ENCODE results near the gene KDM4B. TPM values are rescaled to one million over a fixed set of nuclear protein-coding genes. Genes with fewer than 3 reads are reported as not detected.

KDM4B gene
- polyA plus RNA-seq, 3 donors, result 20.1 to 31.7 (median 26.5) TPM

DNA sequence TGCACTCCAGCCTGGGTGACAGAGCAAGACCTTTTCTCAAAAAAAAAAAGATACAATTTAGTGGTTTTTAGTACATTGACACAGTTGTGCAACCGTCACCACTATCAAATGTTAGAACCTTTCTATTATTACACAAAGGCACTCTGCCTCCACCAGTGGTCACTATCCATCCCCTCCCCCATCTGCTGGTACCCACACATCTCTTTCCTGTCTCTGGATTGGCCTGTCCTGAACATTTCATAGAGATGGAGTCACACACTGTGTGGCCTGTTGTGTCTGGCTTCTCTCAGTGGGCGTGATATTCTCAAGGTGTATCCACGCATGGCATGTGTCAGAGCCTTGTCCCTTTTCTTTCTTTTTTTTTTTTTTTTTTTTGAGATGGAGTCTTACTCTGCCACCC lies 11.2 kb downstream of the KDM4B start:
- no peak for DNase-seq (ENCODE audit: extremely low read depth in 1 of 11, low read depth in 9 of 11, low spot score in 4 of 11)

DNA sequence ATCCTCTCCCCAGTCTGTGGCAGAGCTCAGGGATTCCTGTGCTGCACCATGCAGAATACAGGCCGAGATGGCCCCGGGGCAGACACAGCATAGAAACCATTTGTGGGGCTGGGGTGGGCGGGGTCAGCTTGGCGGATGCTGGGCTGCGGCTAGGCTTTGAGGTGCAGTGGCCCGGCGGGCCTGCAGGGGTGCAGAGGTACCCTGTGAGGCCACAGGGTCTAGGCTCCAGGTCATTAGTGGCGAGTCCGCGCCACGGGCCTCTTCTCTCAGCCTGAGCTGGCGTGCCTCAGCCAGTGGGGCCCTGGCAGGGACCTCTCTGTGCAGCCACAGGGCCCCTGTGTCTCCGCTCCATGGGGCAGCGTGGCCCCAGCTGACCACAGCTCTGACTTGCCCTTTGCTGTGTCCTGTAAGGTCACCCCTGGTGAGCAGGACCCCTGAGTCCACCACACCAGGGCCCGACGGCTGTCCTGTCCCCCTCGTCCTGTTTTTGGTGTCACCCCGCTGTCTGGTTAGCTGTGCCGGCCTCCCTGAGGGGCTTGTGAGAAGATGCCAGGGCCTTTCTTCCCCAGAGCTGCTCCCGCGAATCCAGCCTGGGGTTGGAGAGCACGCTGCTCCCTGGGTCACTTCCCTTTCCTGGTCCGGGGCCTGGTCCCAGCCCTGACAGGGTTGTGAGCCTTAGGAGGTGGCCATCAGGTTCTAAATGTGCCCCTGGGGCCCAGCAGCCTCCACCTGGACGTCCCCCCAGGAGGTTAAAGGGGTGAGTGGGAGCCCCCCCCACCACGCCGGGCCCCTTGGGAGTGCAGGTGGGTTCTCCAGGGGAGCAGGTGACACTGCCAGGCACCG lies 12.1 kb downstream of the KDM4B start:
- no peak for DNase-seq (ENCODE audit: extremely low read depth in 1 of 11, low read depth in 9 of 11, low spot score in 4 of 11)

DNA sequence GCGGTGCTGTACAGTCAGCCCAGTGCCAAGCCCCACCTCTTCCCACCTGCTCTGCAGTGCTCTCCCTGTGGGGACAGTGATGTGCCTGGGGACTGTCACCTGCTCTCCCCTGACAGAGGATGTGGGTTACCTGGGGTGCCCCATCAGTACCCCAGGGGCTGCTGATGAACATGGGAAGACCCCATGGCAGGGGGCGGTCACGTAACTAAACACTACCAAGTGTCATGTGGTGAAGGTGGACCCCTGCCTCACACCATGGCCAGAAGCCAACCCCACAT lies 12.7 kb downstream of the KDM4B start:
- no peak for DNase-seq (ENCODE audit: extremely low read depth in 1 of 11, low read depth in 9 of 11, low spot score in 4 of 11)

DNA sequence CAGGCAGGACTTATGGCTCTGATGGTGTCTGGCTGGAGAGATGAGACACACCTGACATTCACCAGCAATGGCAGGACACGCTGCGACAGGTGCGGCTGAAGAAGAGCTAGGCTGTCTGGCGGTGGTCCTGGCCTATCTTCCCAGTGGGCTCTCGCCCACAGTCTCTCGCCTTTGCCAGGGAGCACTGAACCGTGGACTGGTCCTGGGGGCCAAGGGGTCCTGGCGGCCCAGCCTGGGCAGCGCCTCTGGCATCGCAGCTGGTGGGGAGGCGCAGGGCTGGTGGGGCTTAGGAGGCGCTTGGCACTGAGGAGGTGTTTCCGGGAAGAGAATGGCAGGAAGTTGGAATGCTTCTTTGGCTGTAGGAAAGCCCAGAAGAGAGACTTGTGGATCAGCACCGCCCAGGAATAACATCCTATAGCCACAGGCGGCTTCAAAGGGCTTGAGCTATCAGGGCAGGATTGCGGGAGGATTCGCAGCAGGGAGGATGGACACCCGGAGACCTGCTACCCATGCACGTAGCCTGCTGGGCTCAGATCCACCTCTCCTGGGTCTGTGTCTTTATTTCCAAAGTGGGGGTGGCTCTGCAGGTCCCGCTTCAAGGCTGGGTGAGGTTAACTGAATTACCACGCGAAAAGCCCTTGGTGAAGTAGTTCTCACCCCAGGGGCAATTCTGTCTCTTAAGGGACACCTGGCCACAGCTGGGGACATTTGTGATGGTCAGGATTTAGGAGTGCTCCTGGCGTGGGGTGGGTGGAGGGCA lies 14.6 kb downstream of the KDM4B start:
- DNase-seq (ENCODE audit: extremely low read depth in 1 of 11, low read depth in 9 of 11, low spot score in 4 of 11), result no peak

DNA sequence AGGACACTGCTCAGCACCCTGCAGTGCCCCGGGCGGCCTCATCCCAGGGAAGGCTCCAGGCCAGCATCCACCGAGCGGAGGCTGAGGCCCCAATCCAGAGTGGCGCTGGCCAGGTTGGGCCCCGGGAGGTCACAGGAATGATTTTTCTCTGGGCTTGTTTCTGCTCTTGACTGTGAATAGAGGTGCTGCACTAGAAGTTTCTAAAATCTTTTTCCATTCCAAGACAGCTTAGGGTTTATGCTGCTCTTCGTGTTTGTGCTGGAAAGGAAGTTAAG lies 15.1 kb downstream of the KDM4B start:
- no peak for DNase-seq (ENCODE audit: extremely low read depth in 1 of 11, low read depth in 9 of 11, low spot score in 4 of 11)

DNA sequence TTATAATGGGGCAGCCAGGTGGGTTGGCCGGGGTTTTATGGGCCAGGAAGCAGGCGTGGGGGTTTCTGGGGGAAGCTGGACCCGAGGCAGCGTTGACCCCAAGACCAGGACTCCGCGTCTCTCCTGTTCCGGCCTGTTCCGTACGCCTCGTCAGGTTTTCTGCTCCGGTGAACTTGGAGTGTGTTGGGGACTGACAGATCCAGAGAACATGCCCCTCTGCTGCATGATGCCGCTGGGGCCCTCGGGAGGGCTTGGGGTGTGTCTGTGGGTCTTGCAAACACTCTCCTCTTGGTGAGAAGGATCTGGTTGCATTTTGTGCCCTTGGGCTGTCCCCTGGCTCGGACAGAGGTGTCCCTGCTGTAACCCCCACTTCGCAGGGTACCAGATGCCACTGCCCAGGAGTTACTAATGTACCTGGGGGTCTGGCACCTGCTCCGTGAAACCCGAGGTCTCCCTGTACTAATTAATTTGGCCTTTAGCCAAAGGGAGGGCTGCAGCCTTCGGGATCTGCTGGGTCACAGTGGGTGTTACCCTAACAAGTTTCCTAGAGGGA lies 15.6 kb downstream of the KDM4B start:
- peak in 1 of 11 donors; percentile 57 for DNase-seq (ENCODE audit: extremely low read depth in 1 of 11, low read depth in 9 of 11, low spot score in 4 of 11)

DNA sequence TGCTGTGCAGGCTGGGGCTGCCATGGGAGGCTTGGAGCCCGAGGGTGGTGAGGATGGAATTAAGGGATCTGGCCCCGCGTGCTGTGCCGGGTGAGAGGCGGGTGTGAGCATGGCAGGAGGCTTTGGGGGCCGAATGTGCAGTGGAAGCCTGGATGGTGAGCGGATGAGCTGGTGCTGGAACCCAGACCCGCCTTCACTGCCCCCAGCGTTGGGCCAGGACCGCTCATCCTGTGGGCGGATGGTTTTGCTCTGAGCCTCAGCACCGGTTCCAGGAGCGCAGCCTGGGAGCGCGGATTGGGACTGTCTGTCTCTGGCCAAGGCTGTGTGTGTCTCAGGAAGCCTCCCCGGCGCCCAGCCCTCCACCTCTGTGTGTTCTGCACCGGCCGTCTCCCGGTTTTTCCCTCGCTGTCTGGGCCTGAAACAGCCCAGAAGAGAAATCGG lies 16.7 kb downstream of the KDM4B start:
- DNase-seq (ENCODE audit: extremely low read depth in 1 of 11, low read depth in 9 of 11, low spot score in 4 of 11), result no peak

DNA sequence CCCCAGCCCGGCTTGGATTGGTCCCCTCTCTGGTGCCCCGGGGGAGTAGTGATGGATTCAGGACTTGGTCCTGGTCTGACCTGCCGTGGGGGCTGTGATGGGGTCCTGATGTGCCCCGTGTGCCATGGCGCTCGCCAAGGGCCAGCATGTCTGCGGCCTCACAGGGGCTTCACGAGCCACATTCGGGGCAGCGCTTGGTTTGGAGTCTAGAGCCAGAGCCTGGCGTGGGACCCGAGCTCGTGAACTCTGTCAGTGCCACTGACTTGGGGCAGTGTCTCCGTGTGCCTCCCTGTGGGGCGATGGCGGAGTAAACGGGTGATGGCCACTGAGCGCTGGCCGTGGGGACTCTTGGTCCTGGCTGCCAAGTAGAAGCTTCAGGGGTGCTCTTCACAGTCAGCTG lies 17.1 kb downstream of the KDM4B start:
- DNase-seq (ENCODE audit: extremely low read depth in 1 of 11, low read depth in 9 of 11, low spot score in 4 of 11), result no peak

DNA sequence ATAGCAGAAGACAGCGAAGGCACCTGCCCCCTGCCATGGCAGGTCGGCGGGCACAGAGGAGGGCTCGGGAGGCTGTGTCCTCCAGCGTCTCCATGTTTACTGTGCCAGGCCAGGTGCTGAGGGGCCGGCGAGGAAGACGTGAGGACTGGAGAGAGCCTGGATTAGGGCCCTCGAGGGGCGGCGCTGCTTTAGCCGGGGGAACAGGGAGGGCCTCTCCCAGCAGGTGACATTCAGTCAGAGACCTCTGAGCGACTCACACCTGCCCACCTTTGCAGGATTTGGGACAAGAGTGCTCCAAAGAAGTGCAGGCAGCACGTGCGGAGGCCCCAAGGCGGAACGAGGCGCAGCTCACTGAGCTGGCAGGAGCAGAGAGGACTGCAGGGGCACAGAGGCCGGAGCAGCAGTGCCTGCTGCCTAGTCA lies 17.6 kb downstream of the KDM4B start:
- DNase-seq (ENCODE audit: extremely low read depth in 1 of 11, low read depth in 9 of 11, low spot score in 4 of 11), result no peak

DNA sequence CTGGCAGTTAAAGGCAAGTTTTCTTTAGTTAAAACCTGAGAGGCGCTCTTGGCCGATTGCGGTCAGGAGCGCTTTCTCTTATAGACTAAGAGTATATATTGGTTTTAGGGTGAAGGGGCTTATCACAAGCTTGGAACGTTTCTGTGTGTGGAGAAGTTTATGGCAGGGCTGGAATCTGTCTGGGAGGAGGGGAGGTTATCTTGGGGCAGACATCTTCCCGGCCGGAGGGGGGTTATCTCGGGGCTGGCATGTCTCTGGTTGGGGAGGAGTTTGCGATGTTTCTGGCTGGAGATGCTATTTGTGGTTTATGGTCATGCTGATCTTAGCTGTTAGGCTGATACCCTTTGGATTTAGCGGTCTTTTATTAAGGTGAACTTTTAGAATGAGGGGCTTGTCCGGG lies 18.3 kb downstream of the KDM4B start:
- no peak for DNase-seq (ENCODE audit: extremely low read depth in 1 of 11, low read depth in 9 of 11, low spot score in 4 of 11)

DNA sequence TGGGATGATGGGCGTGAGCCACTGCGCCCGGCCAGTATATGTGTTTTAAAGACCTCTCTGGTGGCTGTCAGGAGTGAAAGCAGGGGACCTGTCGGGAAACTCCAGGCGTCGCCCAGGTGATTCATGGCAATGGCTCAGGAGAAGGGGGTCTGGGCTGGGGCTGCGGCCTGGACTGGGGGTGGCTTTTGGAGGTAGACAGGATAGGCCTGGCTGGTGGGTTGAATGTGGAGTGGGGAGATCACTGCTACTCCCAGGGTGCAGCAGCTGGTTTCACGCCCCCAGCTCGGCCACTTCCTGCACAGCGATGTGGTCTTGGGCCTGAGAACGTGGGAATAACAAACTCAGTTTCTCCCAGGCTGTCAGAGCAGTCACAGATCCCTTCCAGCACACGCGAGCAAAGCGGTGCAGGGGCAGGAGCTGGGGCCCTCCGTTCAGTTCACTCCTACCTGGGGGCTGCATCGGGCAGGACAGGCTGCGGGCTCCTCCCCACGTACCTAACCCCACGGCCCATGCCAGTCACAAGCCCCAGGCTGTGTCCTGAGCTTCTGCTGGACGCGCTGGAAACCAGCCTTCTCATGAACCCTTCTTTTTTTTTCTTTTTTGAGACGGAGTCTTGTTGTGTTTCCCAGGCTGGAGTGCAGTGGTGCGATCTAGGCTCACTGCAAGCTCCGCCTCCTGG lies 18.9 kb downstream of the KDM4B start:
- DNase-seq (ENCODE audit: extremely low read depth in 1 of 11, low read depth in 9 of 11, low spot score in 4 of 11), result no peak

DNA sequence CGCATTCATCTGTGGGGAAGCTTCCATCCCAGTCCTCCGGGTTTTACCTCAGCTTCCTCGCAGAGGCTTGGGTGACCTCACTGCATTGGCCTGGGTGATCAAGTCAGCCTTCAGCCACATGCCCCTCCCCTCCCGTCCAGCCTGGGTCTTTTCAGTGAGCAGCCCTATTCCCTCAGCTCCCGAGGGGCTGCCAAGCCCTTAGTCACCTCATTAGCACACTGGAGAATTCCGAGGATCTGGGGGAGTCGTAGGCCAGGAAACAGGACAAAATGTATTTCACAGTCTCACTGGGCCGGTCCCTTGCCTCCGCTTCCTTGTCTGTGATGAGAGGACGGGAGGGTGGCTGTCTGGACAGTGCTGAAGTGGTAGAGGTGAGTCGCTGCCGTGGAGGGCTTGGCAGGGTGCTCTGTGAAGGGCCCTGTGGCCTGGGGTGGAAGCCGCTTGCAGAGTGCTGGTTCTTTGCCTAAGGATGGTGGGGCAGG lies 19.9 kb downstream of the KDM4B start:
- no peak for DNase-seq (ENCODE audit: extremely low read depth in 1 of 11, low read depth in 9 of 11, low spot score in 4 of 11)

DNA sequence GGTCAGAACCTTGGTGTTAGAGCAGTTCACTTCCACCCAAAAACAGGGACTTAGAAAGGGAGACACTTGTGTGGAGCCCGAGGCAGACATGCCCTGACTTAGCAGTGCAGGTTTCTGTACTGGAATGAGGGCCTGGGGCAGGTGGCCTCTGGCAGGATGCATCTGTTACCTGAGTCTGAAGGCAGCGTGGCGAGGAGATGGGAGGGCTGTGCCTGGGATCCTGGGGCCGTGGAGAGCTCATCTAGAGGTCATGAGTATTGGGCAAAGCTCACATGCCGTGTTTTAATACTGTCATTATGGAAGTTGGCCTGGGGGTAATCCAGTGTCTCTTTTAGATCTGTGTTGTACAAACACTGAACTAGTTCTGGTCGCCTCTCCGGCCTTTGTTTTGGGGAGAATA lies 21.4 kb downstream of the KDM4B start:
- DNase-seq (ENCODE audit: extremely low read depth in 1 of 11, low read depth in 9 of 11, low spot score in 4 of 11), result no peak

DNA sequence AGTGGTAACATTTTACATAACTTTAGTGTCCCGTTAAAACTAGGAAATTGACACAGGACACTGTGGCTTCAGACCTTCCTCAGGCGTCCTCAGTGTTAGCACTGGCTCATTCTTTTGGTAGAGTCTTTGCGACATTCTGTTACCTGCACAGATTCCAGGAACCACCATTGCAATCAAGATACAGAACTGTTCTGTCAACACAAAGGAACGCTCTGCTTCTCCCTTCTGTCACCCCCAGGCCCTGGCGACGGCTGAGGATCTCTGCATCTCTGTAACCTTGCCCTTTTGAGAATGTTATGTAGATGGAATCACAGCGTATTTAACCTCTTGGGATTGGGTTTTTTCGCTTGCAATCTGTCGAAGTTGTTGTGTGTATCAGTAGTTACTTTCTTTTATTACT lies 22.6 kb downstream of the KDM4B start:
- DNase-seq (ENCODE audit: extremely low read depth in 1 of 11, low read depth in 9 of 11, low spot score in 4 of 11), result no peak

DNA sequence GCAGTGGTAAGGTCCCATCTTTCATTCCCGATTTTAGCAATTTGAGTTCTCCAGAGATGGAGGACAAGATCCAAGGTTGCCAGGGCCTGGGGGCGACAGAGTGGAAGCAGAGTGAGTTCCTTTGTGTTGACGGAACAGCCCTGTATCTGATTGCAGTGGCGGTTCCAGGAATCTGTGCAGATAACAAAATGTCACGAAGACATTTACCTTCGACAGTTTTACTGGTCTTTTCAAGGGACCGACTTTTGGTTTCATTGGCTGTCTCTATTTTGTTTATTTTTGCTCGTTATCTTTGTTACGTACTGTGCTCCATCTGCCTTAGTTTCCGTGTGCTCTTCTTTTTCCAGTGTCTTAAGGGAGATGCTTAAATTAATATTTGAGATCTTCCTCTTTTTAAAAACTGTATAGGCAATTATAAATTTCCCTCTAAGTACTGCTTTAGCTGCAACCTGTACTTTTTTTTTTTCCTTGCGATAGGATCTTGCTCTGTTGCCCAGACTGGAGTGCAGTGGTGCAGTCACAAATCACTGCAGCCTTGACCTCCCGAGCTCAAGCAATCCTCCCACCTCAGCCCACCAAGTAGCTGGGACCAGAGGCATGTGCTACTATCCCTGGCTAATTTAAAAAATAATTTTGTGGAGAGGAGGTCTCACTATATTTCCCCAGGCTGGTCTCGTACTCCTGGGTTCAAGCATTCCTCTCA lies 23.2 kb downstream of the KDM4B start:
- DNase-seq (ENCODE audit: extremely low read depth in 1 of 11, low read depth in 9 of 11, low spot score in 4 of 11), result no peak

DNA sequence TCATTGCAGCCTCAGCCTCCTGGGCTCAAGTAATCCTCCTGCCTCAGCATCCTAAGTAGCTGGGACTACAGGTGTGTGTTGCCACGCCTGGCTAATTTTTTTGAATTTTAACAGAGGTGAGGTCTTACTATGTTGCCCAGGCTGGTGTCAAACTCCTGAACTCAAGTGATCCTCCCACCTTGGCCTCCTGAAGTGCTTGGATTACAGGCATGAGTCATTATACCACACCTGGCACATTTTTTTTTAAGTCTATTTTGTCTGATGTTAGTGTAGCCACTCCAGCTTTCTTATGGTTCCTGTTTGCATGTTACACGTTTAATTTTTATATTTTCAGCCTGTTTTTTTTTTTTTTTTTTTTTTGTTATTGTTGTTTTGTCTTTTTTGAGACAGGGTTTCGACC lies 24.8 kb downstream of the KDM4B start:
- no peak for DNase-seq (ENCODE audit: extremely low read depth in 1 of 11, low read depth in 9 of 11, low spot score in 4 of 11)

DNA sequence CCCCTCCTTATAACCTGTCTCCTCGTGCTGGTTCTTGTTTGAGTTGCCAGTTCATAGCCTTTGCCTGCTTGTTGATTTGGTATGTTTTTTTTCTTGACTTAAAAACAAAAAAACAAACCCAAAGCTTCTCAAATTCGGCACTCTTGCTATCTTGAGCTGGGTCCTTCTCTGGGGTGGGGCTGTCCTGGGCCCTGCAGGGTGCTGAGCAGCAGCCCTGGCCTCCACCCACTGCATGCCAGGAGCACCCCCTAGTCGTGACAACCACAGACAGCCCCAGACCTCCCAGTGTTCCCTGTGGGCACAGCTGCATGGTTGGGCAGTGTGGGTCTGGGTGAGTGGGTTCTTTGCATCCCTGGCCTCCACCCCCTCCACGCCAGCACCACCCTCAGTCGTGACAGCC lies 27.8 kb downstream of the KDM4B start:
- no peak for DNase-seq (ENCODE audit: extremely low read depth in 1 of 11, low read depth in 9 of 11, low spot score in 4 of 11)

DNA sequence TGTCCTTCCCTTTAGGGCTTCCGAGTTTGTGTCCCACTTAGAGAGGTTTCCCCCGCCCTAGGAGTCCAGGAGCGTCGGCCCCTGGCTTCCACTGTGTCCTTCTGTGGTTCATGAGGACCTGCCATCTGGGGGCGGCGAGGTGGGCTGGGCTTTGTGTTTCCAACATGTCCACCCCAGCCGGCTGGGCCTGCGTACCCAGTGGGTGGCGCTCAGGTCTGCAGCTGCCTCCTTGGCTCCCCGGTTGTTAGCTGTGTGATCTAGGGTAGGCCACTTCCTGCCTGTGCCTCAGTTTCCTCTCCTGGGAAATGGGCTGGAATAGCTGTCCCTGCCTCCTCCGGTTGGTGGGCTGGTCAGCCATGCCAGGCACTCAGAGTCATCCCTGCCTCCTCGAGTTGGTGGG lies 28.4 kb downstream of the KDM4B start:
- no peak for DNase-seq (ENCODE audit: extremely low read depth in 1 of 11, low read depth in 9 of 11, low spot score in 4 of 11)

DNA sequence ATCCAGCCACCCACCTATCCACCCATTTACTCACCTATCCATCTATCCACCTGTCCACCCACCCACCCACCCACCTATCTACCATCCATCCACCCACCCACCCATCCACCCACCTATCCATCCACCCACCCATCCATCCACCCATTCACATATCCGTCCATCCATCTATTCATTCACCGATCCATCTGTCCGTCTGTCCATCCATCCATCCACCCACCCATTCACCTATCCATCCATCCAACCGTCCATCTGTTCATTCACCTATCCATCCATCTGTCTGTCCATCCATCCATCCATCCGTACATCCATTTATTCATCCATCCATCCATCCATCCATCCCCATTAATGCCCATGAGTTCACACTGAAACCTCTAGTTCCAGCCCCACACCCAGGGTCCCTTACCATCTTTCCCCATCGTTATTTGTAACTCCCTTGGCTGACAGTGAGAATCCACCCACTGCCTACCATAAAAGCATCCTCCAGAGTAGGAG lies 31.3 kb downstream of the KDM4B start:
- DNase-seq (ENCODE audit: extremely low read depth in 1 of 11, low read depth in 9 of 11, low spot score in 4 of 11), result no peak

Data from renal cortex interstitium (tissue), 11 donors.